Kidney (tissue), 14 donors: ENCODE data around the gene FGF2. TPM values are rescaled to one million over a fixed set of nuclear protein-coding genes. Genes with fewer than 3 reads are reported as not detected.
"Not testable (repeated sequence)": the region's sequence is repeated elsewhere in the genome, so short reads cannot be mapped to it uniquely, and the experiment has no call there.

ENCODE experiments used
- DNase-seq, 5 donors: peaks; one replicate each; pipeline ENCODE4 v3.0.0-alpha.2; 2013 to 2020
- FAIRE-seq: peaks from 2 replicates; lab custom pipeline; 2012; peaks lifted over from hg19 to GRCh38; lab: Jason Lieb, UNC
- H3K27ac ChIP-seq, 2 donors: one replicate each; pipeline ENCODE4 v1.7.0; 2013; ENCODE audit warnings: low read depth in 2 of 2, low read length in 2 of 2, inconsistent platforms in 1 of 2
- H3K27me3 ChIP-seq: one replicate; pipeline ENCODE4 v1.7.1; 2013; ENCODE audit warnings: low read length, inconsistent platforms; ENCODE audit not compliant: control insufficient read depth, insufficient read depth
- H3K36me3 ChIP-seq, 3 donors: one replicate each; pipeline versions ENCODE4 v1.7.0 to v1.7.1; 2013; ENCODE audit warnings: low read length in 3 of 3, control low read depth in 1 of 3, inconsistent platforms in 1 of 3; ENCODE audit not compliant: insufficient read depth in 3 of 3, control insufficient read depth in 2 of 3
- H3K4me1 ChIP-seq, 3 donors: one replicate each; pipeline versions ENCODE4 v1.7.0 to v1.7.1; 2013; ENCODE audit warnings: low read length in 3 of 3, inconsistent platforms in 1 of 3, low read depth in 1 of 3; ENCODE audit not compliant: control insufficient read depth in 2 of 3, insufficient read depth in 2 of 3
- H3K4me3 ChIP-seq, 3 donors: one replicate each; pipeline versions ENCODE4 v1.7.0 to v1.8.1; 2013; ENCODE audit warnings: low read length in 3 of 3, control low read depth in 1 of 3, inconsistent platforms in 1 of 3
- H3K9ac ChIP-seq, 3 donors: one replicate each; pipeline versions ENCODE4 v1.7.0 to v1.7.1; 2013; ENCODE audit warnings: low read length in 3 of 3, control low read depth in 1 of 3, inconsistent platforms in 1 of 3
- H3K9me3 ChIP-seq, 3 donors: one replicate each; pipeline versions ENCODE4 v1.7.0 to v1.7.1; 2013; ENCODE audit warnings: low read length in 3 of 3, control low read depth in 1 of 3, inconsistent platforms in 1 of 3; ENCODE audit not compliant: control insufficient read depth in 2 of 3, insufficient read depth in 1 of 3
- CTCF ChIP-seq: IDR thresholded peaks from 3 replicates; pipeline ENCODE4 v1.5.1; 2012; ENCODE audit warnings: mild to moderate bottlenecking, moderate library complexity, borderline replicate concordance; ENCODE audit not compliant: insufficient read depth; ENCODE audit errors: extremely low read depth
- intact Hi-C: fragments of 100-400 bp; cut with DNase I; formaldehyde crosslinking; loops from one replicate; pipeline ENCODE4 v1.11.1; 2022
- polyA plus RNA-seq: library from polyadenylated mRNA; stranded (reverse); fragments of 350-450 nt; fragmentation: Illumina TruSeq; extraction: RNeasy Lipid Tissue Mini Kit (QIAGEN cat#74804); gene quantifications from one replicate; pipeline ENCODE4 v1.2.3, GENCODE V29; 2014; ENCODE audit warnings: low read depth, low replicate concordance; ENCODE audit not compliant: insufficient read depth
- total RNA-seq: library from RNA; stranded (reverse); fragmentation: NEBNext Ultra II Directional; extraction: Animal tissue kit (Norgen Biotek cat#: 25700); gene quantifications from one replicate; pipeline ENCODE4 v1.2.1, GENCODE V29; 2021
- donor health status: control.
- donor health status: control.
- donor health status: control.
- donor health status: control.
- donor health status: control.
- donor health status: DM: yes; HTN: yes; CAD: no.
- donor health status: Normal renal cell carcinoma (clear cell type).

The FGF2 gene
- total and polyA plus RNA-seq, 2 donors from 2014 or later: 2.3 to 16.9 TPM

GRCh38 chr4:122803788-122804208 lies 22.8 kb upstream of the FGF2 start:
- Histone ChIP-seq H3K9me3 (no peaks in the 10 kb centered on the region), H3K27ac (no peak overlapping the region), H3K9ac (no peak overlapping the region), H3K4me1 (no peaks in the 10 kb centered on the region), H3K4me3 (no peak overlapping the region), H3K27me3 (no peaks in the 10 kb centered on the region), H3K36me3 (no peaks in the 10 kb centered on the region)
- DNase-seq: no peak
- no peak for FAIRE-seq
- intact Hi-C loops: no loop called here
- no peak for TF ChIP-seq CTCF

DNA sequence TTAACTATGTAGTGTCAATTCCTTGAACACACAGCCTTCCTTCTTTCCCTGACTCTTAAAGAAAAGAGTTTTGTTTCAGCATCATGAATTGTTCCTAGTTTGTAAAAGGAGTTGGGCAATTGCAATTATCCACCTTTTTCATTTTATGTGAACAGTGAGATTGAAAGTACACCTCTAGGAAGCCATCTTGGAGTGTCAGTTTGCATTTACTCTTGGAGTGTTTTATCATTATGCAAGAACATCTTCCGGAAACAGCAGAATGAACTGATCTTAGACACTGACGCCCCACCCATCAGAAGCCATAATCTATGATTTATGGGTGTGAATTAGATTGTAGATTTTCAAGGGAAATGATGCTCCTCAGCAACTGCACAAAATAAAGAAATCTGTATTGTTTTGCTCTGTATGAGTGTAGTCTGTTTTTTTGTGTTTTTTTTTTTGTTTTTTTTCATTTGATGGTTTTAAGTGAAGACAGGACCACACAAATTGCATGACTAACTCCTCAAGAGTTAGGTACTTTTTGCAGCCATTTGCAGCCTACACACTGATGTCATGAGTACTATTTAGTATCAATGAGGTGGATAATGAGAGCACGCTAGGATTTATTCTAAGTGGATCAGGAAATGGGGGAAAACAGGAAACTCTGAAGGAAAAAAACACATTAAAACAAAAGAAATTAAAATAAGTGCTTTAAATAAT lies 19.5 kb upstream of the FGF2 start:
- no peaks in the 10 kb centered on the region for H3K27me3 ChIP-seq
- intact Hi-C loops: no loop called here
- FAIRE-seq: no peak
- H3K27ac ChIP-seq: no peak overlapping the region
- no peak overlapping the region for H3K9ac ChIP-seq
- TF ChIP-seq CTCF: no peak
- H3K36me3 ChIP-seq: no peaks in the 10 kb centered on the region
- no peaks in the 10 kb centered on the region for H3K4me1 ChIP-seq
- no peaks in the 10 kb centered on the region for H3K9me3 ChIP-seq
- DNase-seq: no peak
- H3K4me3 ChIP-seq: no peak overlapping the region

DNA sequence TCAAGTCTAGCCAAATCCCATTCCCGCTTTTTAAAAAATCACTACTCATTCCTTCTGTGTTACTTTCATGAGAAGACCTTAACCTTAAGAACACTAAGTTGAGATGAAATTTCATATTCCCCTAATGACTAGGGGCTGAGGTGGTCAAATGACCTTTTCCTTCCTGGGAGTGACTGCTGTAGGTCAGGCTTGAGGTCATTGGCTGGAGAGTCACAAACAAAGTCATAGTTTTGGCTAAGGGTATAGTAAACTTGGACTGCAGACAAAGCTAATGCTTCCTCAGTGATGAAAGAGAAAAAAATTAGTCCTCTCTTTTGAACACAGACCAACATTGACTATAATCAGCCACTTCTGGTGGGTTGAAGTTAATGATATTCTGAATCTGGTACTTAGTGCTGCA lies 16.0 kb upstream of the FGF2 start:
- FAIRE-seq (no peak), DNase-seq (no peak)
- Histone ChIP-seq H3K27me3 (no peaks in the 10 kb centered on the region), H3K36me3 (no peaks in the 10 kb centered on the region), H3K4me1 (no peaks in the 10 kb centered on the region), H3K27ac (no peak overlapping the region), H3K9ac (no peak overlapping the region), H3K4me3 (no peak overlapping the region), H3K9me3 (no peaks in the 10 kb centered on the region)
- no peak for TF ChIP-seq CTCF
- intact Hi-C loops: no loop called here

- H3K27me3 ChIP-seq, H3K4me1 ChIP-seq, H3K4me3 ChIP-seq, FAIRE-seq, H3K9ac ChIP-seq, H3K27ac ChIP-seq, DNase-seq, H3K9me3 ChIP-seq, H3K36me3 ChIP-seq, intact Hi-C loops: not testable (repeated sequence)
Measured at GRCh38 chr4:122811781-122812180, 14.8 kb upstream of the FGF2 start.

DNA sequence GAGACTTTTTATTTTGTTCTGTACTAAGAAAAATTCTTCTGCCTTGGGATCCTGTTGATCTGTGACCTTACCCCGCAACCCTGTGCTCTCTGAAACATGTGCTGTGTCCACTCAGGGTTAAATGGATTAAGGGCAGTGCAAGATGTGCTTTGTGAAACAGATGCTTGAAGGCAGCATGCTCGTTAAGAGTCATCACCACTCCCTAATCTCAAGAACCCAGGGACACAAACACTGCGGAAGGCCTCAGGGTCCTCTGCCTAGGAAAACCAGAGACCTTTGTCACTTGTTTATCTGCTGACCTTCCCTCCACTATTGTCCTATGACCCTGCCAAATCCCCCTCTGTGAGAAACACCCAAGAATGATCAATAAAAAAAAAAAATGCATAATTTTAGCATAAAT lies 13.8 kb upstream of the FGF2 start:
- H3K9ac ChIP-seq, H3K9me3 ChIP-seq, H3K36me3 ChIP-seq, FAIRE-seq, H3K4me1 ChIP-seq, H3K27me3 ChIP-seq, DNase-seq, H3K27ac ChIP-seq, H3K4me3 ChIP-seq, intact Hi-C loops: not testable (repeated sequence)
